Measurements from ENCODE around the gene CIB1.
"Not testable (repeated sequence)": the region's sequence is repeated elsewhere in the genome, so short reads cannot be mapped to it uniquely, and the experiment has no call there.

Gene CIB1

GRCh38 chr15:90233387-90234095 is at the start of gene CIB1:
TSS of gene CIB1 (minus strand) at chr15:90233941. CDS start at chr15:90233885, 56 bp downstream.
- DNase-seq: peak; percentile 97
- peak; percentile 91 for ATAC-seq

GRCh38 chr15:90281637-90282036 is 47.9 kb upstream of the CIB1 start:
- ATAC-seq, DNase-seq: not testable (repeated sequence)

GRCh38 chr15:90280743-90281142 is 47.0 kb upstream of the CIB1 start:
- DNase-seq, ATAC-seq: not testable (repeated sequence)

- ATAC-seq: not testable (repeated sequence)
Measured at GRCh38 chr15:90278467-90278866, 44.7 kb upstream of the CIB1 start.

GRCh38 chr15:90271459-90272166 is 37.9 kb upstream of the CIB1 start:
- DNase-seq: no peak
- ATAC-seq: no peak

More at GRCh38 chr15:90278467-90278866, 44.7 kb upstream of the CIB1 start:
- DNase-seq: not testable (repeated sequence)

- DNase-seq (no peak), ATAC-seq (no peak)
Measured at GRCh38 chr15:90270502-90271150, 36.9 kb upstream of the CIB1 start.

- DNase-seq: no peak
- no peak for ATAC-seq
Measured at GRCh38 chr15:90268415-90268814, 34.7 kb upstream of the CIB1 start.

- DNase-seq (peak; percentile 26), ATAC-seq (no peak)
Measured at GRCh38 chr15:90266485-90266884, 32.7 kb upstream of the CIB1 start.

- peak; percentile 21 for ATAC-seq
Measured at GRCh38 chr15:90266061-90266431, 32.3 kb upstream of the CIB1 start.

GRCh38 chr15:90265271-90266060 is 31.7 kb upstream of the CIB1 start, which contains the start of gene NGRN:
TSS of gene NGRN (plus strand) at chr15:90265672. CDS start at chr15:90265713, 41 bp downstream.
- ATAC-seq: peak; percentile 93
- peak; percentile 92 for DNase-seq

More at GRCh38 chr15:90266061-90266431, 32.3 kb upstream of the CIB1 start:
- DNase-seq: peak; percentile 61

- DNase-seq (peak; percentile 40), ATAC-seq (peak; percentile 60)
Measured at GRCh38 chr15:90264671-90265070, 30.9 kb upstream of the CIB1 start.

GRCh38 chr15:90262426-90262825 is 28.7 kb upstream of the CIB1 start:
- DNase-seq: no peak
- no peak for ATAC-seq

- ATAC-seq (no peak), DNase-seq (no peak)
Measured at GRCh38 chr15:90261811-90262210, 28.1 kb upstream of the CIB1 start.

- not testable (repeated sequence) for ATAC-seq, DNase-seq
Measured at GRCh38 chr15:90260731-90261130, 27.0 kb upstream of the CIB1 start.

- DNase-seq: no peak
- ATAC-seq: peak; percentile 19
Measured at GRCh38 chr15:90259524-90259923, 25.8 kb upstream of the CIB1 start.

- DNase-seq (no peak), ATAC-seq (no peak)
Measured at GRCh38 chr15:90257776-90258175, 24.0 kb upstream of the CIB1 start.

- DNase-seq: peak; percentile 91
- peak; percentile 95 for ATAC-seq
Measured at GRCh38 chr15:90249203-90249863, 15.6 kb upstream of the CIB1 start, which contains the start of gene TTLL13. TSS of gene TTLL13 (plus strand) at chr15:90249556. CDS start at chr15:90250631, 1,075 bp downstream.

- ATAC-seq (no peak), DNase-seq (no peak)
Measured at GRCh38 chr15:90248789-90249202, 15.1 kb upstream of the CIB1 start.

GRCh38 chr15:90243943-90244639 is 10.3 kb upstream of the CIB1 start:
- ATAC-seq (no peak), DNase-seq (no peak)

- DNase-seq (no peak), ATAC-seq (no peak)
Measured at GRCh38 chr15:90241343-90242192, 7.8 kb upstream of the CIB1 start.
